Inferior parietal cortex (tissue), 1 donor: ENCODE results near the gene TJP3.
A peak's percentile ranks its signal among the peaks of the same experiment; 100 is the strongest.
"Not testable (repeated sequence)": the region's sequence is repeated elsewhere in the genome, so short reads cannot be mapped to it uniquely, and the experiment has no call there.

Source experiments
- DNase-seq: peaks from one replicate; pipeline ENCODE4 v3.0.0-alpha.2; 2016; ENCODE audit errors: extremely low spot score

TJP3 gene, protein sequence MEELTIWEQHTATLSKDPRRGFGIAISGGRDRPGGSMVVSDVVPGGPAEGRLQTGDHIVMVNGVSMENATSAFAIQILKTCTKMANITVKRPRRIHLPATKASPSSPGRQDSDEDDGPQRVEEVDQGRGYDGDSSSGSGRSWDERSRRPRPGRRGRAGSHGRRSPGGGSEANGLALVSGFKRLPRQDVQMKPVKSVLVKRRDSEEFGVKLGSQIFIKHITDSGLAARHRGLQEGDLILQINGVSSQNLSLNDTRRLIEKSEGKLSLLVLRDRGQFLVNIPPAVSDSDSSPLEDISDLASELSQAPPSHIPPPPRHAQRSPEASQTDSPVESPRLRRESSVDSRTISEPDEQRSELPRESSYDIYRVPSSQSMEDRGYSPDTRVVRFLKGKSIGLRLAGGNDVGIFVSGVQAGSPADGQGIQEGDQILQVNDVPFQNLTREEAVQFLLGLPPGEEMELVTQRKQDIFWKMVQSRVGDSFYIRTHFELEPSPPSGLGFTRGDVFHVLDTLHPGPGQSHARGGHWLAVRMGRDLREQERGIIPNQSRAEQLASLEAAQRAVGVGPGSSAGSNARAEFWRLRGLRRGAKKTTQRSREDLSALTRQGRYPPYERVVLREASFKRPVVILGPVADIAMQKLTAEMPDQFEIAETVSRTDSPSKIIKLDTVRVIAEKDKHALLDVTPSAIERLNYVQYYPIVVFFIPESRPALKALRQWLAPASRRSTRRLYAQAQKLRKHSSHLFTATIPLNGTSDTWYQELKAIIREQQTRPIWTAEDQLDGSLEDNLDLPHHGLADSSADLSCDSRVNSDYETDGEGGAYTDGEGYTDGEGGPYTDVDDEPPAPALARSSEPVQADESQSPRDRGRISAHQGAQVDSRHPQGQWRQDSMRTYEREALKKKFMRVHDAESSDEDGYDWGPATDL

DNA sequence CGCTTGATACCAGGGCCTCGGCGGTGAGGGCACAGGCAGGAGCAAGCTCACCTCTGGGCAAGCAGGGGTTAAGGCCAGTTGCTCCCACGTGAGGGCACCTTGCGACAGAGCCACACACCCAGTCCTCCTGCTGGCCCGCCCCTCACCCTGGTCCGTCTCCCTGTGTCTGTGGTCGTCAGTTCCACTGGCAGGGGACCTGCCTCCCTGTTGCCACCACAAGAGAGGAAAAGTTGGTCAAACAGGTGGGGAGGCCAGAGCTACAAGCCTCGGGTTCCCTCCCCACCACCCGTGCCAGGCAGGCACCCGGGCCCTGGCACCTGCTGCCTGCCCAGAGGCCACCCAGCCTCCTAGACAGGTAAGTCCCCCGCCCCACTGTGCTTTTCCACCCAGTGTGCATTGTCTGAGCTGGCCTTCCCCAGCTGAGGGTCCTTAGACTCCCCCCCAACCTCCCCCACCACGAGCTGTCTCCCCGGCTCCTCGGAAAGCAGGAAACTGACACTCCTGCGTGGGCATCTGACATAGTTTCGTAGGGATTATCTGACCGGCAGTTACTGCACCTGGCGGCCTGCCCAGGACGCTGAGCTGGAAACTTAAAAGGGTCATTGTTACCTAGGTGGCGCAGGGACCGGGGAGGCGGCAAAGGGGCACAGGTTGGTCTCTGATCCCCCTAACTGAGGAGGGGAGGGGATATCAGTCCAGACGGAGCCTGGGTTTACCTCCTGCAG is at the start of gene TJP3:
Gene TJP3 (plus strand): TSS at position 178 of the 725 bp plus-strand sequence. CDS start 20,049 bp downstream, outside the sequence.
- DNase-seq, result no peak

GRCh38 chr19:3658870-3659745 is 49.1 kb upstream of the TJP3 start:
- DNase-seq, result no peak

DNA sequence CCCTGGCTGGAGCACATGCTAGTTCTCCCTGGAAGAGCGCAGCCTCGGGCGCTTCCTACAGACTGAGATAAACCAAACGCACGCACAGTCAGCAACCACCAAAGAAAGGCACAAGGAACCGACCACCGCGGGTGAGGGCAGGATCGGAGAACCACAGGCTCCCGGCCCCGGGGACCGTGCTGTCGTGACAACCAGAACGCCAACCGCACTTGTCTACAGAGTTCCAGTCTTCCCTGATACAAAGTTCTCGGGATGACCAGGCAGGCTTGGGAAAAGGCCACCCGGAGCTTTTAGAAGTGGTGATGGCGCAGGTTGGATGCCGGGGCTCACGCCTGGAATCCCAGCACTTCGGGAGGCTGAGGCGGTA is 48.5 kb upstream of the TJP3 start:
- no peak for DNase-seq

- no peak for DNase-seq
These were observed 47.5 kb upstream of the TJP3 start for GRCh38 chr19:3660493-3661219.

DNA sequence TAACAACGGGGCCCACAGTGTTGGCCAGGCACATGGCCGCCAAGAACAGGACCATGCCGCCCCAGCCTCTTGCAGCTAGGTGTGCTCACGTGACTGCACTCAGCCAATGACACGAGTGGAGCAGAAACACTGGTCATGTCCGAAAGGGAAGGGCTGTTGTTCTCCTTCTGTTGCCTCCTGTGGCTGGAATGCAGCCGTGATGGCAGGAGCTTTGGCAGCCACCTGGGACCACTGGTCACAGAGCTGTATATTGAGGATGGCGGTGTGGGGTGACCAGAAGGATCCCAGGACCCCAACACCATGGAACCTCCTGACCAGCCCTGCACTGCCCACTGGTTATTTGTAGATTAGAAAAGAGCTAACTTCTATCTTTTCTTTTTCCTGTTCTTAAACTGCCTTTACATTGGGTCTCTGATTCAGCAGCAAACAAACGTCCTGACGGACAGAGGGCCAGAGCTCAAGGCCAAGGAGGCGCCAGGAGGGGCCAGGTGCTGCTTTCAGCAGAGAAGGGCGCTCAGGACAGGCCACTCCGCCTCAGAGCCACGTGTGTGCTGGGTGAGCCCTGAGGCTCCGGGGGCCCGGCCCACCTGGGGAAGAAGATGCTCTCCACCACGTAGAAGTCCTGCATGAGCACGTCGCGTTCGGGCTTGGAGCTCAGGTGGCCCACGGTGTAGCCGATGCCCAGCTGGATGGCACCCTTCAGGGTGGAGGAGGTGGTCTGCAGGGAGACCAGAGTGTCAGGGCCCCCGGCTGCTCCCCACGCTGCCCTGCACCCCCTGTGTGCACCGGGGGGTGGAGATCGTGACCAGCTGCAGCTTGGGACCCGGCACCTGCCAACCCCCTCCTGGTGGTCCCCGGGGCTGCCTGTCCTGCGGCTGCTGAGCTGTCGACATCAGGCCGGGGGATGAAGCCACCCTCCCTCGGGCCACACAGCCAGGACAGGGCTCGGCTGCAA is 46.6 kb upstream of the TJP3 start:
- no peak for DNase-seq

- DNase-seq, result no peak
These were observed 44.3 kb upstream of the TJP3 start for GRCh38 chr19:3663838-3664237.

DNA sequence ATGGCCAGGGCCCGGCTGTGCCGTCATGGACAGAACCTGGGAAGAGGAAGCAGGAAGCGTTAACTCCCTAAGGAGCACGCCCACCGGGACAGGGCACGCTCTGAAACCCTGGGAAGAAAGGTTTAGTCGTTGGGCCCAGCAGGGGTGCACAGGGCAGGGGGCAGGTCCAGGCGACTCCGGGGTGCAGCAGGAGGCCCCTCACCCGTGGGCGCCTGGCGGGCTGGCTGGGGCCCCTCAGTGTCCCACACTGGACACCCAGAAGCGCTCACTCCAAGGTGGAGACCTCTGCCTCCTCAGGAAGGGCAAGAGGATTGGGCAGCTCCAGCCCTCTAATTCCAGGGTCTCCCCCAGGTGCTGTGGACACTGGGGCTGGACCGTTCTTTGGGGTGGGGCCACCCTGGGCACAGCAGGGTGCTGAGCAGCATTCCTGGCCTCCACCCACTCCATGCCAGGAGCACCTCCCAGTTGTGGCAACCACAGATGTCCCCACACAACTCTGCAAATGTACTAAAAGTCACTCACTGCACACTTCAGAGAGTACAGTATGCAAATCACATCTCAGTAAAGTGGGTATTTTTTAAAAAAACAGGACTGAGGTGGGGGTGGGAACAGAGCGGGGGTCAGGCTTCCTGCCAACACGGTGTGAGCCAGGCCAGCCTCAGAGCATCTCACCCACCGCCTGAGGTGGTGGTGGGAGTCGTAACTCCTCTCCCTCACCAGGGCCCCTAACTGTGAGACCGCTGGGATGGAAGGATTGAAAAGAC is 43.1 kb upstream of the TJP3 start:
- DNase-seq, result no peak

- DNase-seq, result peak; percentile 59
These were observed 42.3 kb upstream of the TJP3 start for GRCh38 chr19:3665681-3666544.

- DNase-seq, result not testable (repeated sequence)
These were observed 41.7 kb upstream of the TJP3 start for GRCh38 chr19:3666545-3666856.

- no peak for DNase-seq
These were observed 41.0 kb upstream of the TJP3 start for GRCh38 chr19:3667037-3667638.

- no peak for DNase-seq
These were observed 40.4 kb upstream of the TJP3 start for GRCh38 chr19:3667766-3668165.

- no peak for DNase-seq
These were observed 39.7 kb upstream of the TJP3 start for GRCh38 chr19:3668331-3669081.

- no peak for DNase-seq
These were observed 38.9 kb upstream of the TJP3 start for GRCh38 chr19:3669082-3669946.

DNA sequence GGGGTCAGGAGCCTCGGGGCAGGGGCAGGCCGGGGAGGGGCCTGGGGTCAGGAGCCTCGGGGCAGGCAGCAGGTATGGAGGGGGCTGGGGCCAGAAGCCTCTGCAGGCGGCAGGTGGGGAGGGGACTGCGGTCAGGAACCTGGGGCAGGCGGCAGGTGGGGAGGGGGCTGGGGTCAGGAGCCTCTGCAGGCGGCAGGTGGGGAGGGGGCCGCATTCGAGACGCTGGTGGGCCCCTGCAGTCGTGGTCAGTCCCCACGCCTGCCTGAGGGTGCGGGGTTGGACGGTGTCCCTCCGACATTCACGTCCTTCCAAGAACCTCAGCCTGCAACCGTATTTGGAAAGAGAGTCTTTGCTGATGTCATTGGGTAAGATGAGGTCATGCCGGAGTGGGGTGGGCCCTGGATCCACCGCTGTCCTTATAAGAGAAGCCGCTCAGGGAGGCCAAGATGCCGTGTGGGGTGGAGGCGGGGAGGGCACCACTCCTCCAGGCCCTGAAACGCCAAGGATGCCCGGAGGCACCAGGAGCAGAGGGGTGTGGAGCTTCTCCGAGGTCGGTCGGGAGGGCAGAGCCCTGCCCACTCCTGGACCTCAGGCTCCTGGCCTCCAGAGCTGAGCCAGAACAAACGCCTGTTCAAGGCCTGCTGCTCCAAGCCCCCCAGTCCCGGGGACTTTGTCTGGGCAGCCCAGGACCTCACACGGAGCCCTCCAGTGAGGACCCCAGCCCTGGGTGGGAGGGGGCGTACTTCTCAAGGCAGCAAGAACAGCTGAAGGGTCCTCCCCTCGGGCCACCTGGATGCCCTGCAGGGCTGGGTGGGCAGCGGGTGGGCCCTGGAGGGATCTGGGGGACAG is 38.0 kb upstream of the TJP3 start:
- no peak for DNase-seq
